Transverse colon (tissue), 4 donors: Measurements from ENCODE around the gene GNB1. TPM values are rescaled to one million over a fixed set of nuclear protein-coding genes. Genes with fewer than 3 reads are reported as not detected.

Source experiments
- DNase-seq: peaks from one replicate; pipeline ENCODE4 v3.0.0-alpha.2; 2019
- H3K27ac ChIP-seq, 4 donors: fragments of 200-600 bp; sonication (generic); 2 replicates each; pipeline ENCODE4 v1.5.1; 2016 to 2018; ENCODE audit warnings: inconsistent platforms in 4 of 4
- H3K27me3 ChIP-seq: fragments of 200-600 bp; sonication (generic); 2 replicates; pipeline ENCODE4 v1.5.1; 2017; ENCODE audit warnings: inconsistent platforms
- H3K36me3 ChIP-seq, 4 donors: fragments of 200-600 bp; sonication (generic); 2 replicates each; pipeline ENCODE4 v1.5.1; 2017 to 2019; ENCODE audit warnings: inconsistent platforms in 4 of 4
- H3K4me1 ChIP-seq, 4 donors: fragments of 200-600 bp; sonication (generic); 2 replicates each; pipeline ENCODE4 v1.5.1; 2017 to 2020; ENCODE audit warnings: inconsistent platforms in 4 of 4
- H3K4me3 ChIP-seq, 4 donors: fragments of 200-600 bp; sonication (generic); 1 replicate in 1 of 4; 2 replicates in 3 of 4; pipeline versions ENCODE4 v1.5.1 to v1.6.1; 2017 to 2019; ENCODE audit warnings: inconsistent platforms in 4 of 4
- H3K9me3 ChIP-seq, 2 donors: fragments of 200-600 bp; sonication (generic); 2 replicates each; pipeline ENCODE4 v1.5.1; 2017 to 2019; ENCODE audit warnings: inconsistent platforms in 2 of 2
- CTCF ChIP-seq, 5 experiments: fragments of 200-600 bp in 3 of 5; fragments of 450-650 bp in 2 of 5; sonication (generic) in 3 of 5; IDR thresholded peaks; 1 replicate in 2 of 5; 2 replicates in 3 of 5; pipeline ENCODE4 v1.5.1; 2016 to 2017; ENCODE audit warnings: antibody characterized with exemption in 5 of 5, inconsistent platforms in 3 of 5, mild to moderate bottlenecking in 2 of 5, moderate library complexity in 1 of 5
- EP300 ChIP-seq: sonication (generic); formaldehyde crosslinking; IDR thresholded peaks from one replicate; pipeline ENCODE4 v1.6.1; 2017; ENCODE audit warnings: antibody characterized with exemption, low read depth
- POLR2A ChIP-seq: fragments of 450-650 bp; IDR thresholded peaks from one replicate; pipeline ENCODE4 v1.6.1; 2016; ENCODE audit warnings: antibody characterized with exemption, mild to moderate bottlenecking, moderate library complexity
- POLR2AphosphoS5 ChIP-seq, 3 donors: sonication (generic); formaldehyde crosslinking; IDR thresholded peaks; one replicate each; pipeline ENCODE4 v1.6.1; 2016; ENCODE audit warnings: antibody characterized with exemption in 3 of 3
- WGBS, 2 donors: methylation state at CpG; one replicate each; pipeline ENCODE4 v1.1.5; 2018; ENCODE audit warnings: low coverage in 1 of 2; 5-methylcytosine and 5-hydroxymethylcytosine counted together
- in situ Hi-C, 4 donors: fragments of 200-750 bp; cut with MboI; loops; one replicate each; pipeline versions ENCODE4 v1.15.0 to v1.15.1; 2017; ENCODE audit warnings: low sequenced_read_pairs in 3 of 4, low pct_ligation_motif_present in 1 of 4, low pct_unique_long_range_greater_than_20kb in 1 of 4
- intact Hi-C: fragments of 100-400 bp; cut with DNase I; formaldehyde crosslinking; loops from one replicate; pipeline ENCODE4 v1.15.1; 2023; ENCODE audit warnings: low total_unique reads
- total RNA-seq, 4 donors: library from RNA; depleted of rRNA; stranded (reverse); fragments of >200 nt; gene quantifications; one replicate each; pipeline ENCODE4 v1.1.0, GENCODE V29; 2016

GNB1 gene
- total RNA-seq, 4 donors from 2014 or later, result 123 to 191 (median 174) TPM

- no peaks in the 10 kb centered on the region for H3K36me3 ChIP-seq
- TF ChIP-seq EP300 (no peak), POLR2A (no peak), CTCF (IDR thresholded peaks at IDR 0.05) (no peak), POLR2AphosphoS5 (IDR thresholded peaks at IDR 0.05) (no peak)
- WGBS, 2 donors, result 75% methylated on average over 18 of the region's 21 CpGs; no CpG with 5 or more reads in 1 of the 2 donors
- in situ Hi-C loops (no loop called here), intact Hi-C loops (no loop called here)
- H3K9me3 ChIP-seq, result no peaks in the 10 kb centered on the region
- H3K27me3 ChIP-seq, result no peaks in the 10 kb centered on the region
- peaks cover 3 to 14% (median 11%) of the 10 kb centered on the region in 4 donors for H3K4me1 ChIP-seq
- peak; percentile 6 for DNase-seq
- H3K4me3 ChIP-seq, result no peak overlapping the region
- H3K27ac ChIP-seq, result no peak overlapping the region
These were observed 36.2 kb upstream of the GNB1 start for GRCh38 chr1:1926886-1927660.

GRCh38 chr1:1926346-1926811 lies 35.5 kb upstream of the GNB1 start:
- no peak overlapping the region for H3K27ac ChIP-seq
- TF ChIP-seq EP300 (no peak), POLR2A (no peak), POLR2AphosphoS5 (IDR thresholded peaks at IDR 0.05) (no peak)
- in situ Hi-C loops (no loop called here), intact Hi-C loops (no loop called here)
- H3K27me3 ChIP-seq, result no peaks in the 10 kb centered on the region
- no peak overlapping the region for H3K4me3 ChIP-seq
- H3K36me3 ChIP-seq, result no peaks in the 10 kb centered on the region
- DNase-seq, result peak; percentile 6
- 78% methylated on average over 26 of the region's 26 CpGs; no CpG with 5 or more reads in 1 of the 2 donors for WGBS, 2 donors
- H3K9me3 ChIP-seq, result no peaks in the 10 kb centered on the region
- H3K4me1 ChIP-seq, result peaks cover 3 to 14% (median 11%) of the 10 kb centered on the region in 4 donors

DNA sequence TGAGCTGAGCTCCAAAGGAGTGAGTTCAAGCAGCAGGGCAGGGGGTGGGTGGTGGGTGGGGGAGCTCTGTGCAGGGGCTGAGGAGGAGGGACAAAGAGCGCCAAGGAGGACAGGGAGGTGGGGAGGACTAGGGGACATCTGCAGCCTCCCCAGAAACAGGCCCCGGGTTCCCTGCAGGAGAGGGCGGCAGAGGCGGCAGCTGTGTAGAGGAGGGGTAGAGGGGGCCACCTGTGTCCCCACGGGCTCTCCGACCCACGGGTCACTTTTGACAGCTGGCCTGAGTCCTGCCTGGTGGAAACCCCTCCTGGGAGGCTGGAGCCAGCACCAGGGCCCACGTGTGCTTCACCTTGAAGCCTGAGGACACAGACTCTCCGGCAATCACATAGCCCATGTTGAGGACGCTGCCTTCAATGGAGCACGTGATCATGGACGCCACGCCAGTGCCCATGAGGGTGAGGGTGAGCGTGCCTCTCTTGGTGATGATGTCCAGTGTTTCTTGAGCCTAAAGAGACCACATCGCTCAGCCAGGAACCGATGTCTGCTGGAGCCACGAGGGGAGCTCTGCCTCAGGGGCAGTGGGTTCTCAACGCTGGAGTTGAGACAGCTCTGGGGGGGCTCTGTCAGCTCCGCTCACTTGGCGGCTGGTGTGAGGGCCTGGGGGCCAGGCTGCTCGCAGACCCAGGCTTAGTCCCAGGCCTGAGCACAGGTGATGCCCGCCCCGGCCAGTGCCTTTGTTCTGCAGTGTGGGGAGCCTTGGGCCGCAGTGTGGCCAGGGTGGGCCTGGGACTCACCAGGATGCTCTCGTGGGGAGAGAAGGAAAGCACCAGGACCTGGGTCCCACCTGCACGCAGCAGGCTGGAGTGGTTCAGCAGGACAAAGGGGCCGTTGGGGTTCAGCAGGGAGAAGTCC lies 34.8 kb upstream of the GNB1 start:
- no peaks in the 10 kb centered on the region for H3K36me3 ChIP-seq
- H3K4me3 ChIP-seq, result no peak overlapping the region
- no peak for TF ChIP-seq POLR2A
- no peak for TF ChIP-seq CTCF (IDR thresholded peaks at IDR 0.05)
- TF ChIP-seq EP300, result no peak
- TF ChIP-seq POLR2AphosphoS5 (IDR thresholded peaks at IDR 0.05), result no peak
- no peak overlapping the region for H3K27ac ChIP-seq
- intact Hi-C loops (no loop called here), in situ Hi-C loops (no loop called here)
- WGBS, 2 donors, result 82% methylated on average over 20 of the region's 27 CpGs; no CpG with 5 or more reads in 1 of the 2 donors
- H3K4me1 ChIP-seq, result peaks cover 3 to 14% (median 11%) of the 10 kb centered on the region in 4 donors
- peak; percentile 5 for DNase-seq
- H3K9me3 ChIP-seq, result no peaks in the 10 kb centered on the region
- no peaks in the 10 kb centered on the region for H3K27me3 ChIP-seq

GRCh38 chr1:1924849-1925248 lies 34.0 kb upstream of the GNB1 start:
- intact Hi-C loops (no loop called here), in situ Hi-C loops (no loop called here)
- WGBS, 2 donors, result 69 to 84% methylated on average over 5 to 21 of the region's 21 CpGs
- Histone ChIP-seq H3K27me3 (no peaks in the 10 kb centered on the region), H3K36me3 (no peaks in the 10 kb centered on the region), H3K4me1 (peaks cover 4 to 15% (median 12%) of the 10 kb centered on the region in 4 donors), H3K9me3 (no peaks in the 10 kb centered on the region), H3K27ac (no peak overlapping the region), H3K4me3 (no peak overlapping the region)
- TF ChIP-seq POLR2A (no peak), EP300 (no peak), CTCF (IDR thresholded peaks at IDR 0.05) (no peak), POLR2AphosphoS5 (IDR thresholded peaks at IDR 0.05) (no peak)
- DNase-seq, result no peak
